Liver (tissue), 3 donors: Measurements from ENCODE around the gene MTHFD1L.

ENCODE experiments used
- ATF3 ChIP-seq: IDR thresholded peaks from 2 replicates; pipeline ENCODE4 v1.6.1; 2016; ENCODE audit warnings: antibody characterized with exemption
- CTCF ChIP-seq: fragments of 150-350 bp; IDR thresholded peaks from 2 replicates; pipeline ENCODE4 v1.5.1; 2017; ENCODE audit warnings: improper control_type of control experiment, low read depth, low read length; ENCODE audit not compliant: missing input control
- EGR1 ChIP-seq, 2 donors: IDR thresholded peaks; 2 replicates each; pipeline ENCODE4 v1.6.1; 2016 to 2018; ENCODE audit warnings: antibody characterized with exemption in 2 of 2, low read depth in 2 of 2
- GABPA ChIP-seq, 2 donors: IDR thresholded peaks in 1 of 2; conservative IDR thresholded peaks in 1 of 2; 2 replicates each; pipeline ENCODE4 v1.6.1; 2016; ENCODE audit warnings: antibody characterized with exemption in 2 of 2, mild to moderate bottlenecking in 1 of 2, moderate library complexity in 1 of 2
- HNF4A ChIP-seq, 2 donors: conservative IDR thresholded peaks; 2 replicates each; pipeline ENCODE4 v1.6.1; 2016; ENCODE audit warnings: antibody characterized with exemption in 2 of 2, mild to moderate bottlenecking in 2 of 2
- RAD21 ChIP-seq, 2 donors: IDR thresholded peaks; 2 replicates each; pipeline ENCODE4 v1.6.1; 2016; ENCODE audit warnings: antibody characterized with exemption in 2 of 2, mild to moderate bottlenecking in 2 of 2
- REST ChIP-seq: IDR thresholded peaks from 2 replicates; pipeline ENCODE4 v1.6.1; 2016; ENCODE audit warnings: antibody characterized with exemption, mild to moderate bottlenecking
- SP1 ChIP-seq: IDR thresholded peaks from 2 replicates; pipeline ENCODE4 v1.6.1; 2018; ENCODE audit warnings: antibody characterized with exemption, mild to moderate bottlenecking
- TAF1 ChIP-seq: conservative IDR thresholded peaks from 2 replicates; pipeline ENCODE4 v1.6.1; 2016; ENCODE audit warnings: antibody characterized with exemption, mild to moderate bottlenecking
- ZBTB33 ChIP-seq: IDR thresholded peaks from 2 replicates; pipeline ENCODE4 v1.6.1; 2016; ENCODE audit warnings: antibody characterized with exemption
- TF ChIP-seq, protein P1 (sequence below): IDR thresholded peaks from 2 replicates; pipeline ENCODE4 v1.6.1; 2016; ENCODE audit warnings: antibody characterized with exemption
- donor health status: healthy.
- donor health status: healthy.

GRCh38 chr6:151088599-151088935 lies 223.1 kb downstream of the MTHFD1L start:
- no peak for TF ChIP-seq CTCF
- no peak for TF ChIP-seq ZBTB33
- no peak for TF ChIP-seq HNF4A (conservative IDR thresholded peaks at IDR 0.05)
- TF ChIP-seq RAD21 (IDR thresholded peaks at IDR 0.05) = no peak
- TF ChIP-seq REST = no peak
- TF ChIP-seq, protein P1, sequence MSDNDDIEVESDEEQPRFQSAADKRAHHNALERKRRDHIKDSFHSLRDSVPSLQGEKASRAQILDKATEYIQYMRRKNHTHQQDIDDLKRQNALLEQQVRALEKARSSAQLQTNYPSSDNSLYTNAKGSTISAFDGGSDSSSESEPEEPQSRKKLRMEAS = no peak
- TF ChIP-seq TAF1 = no peak
- no peak for TF ChIP-seq SP1
- TF ChIP-seq GABPA (IDR thresholded peaks at IDR 0.05 in 1 of 2, conservative IDR thresholded peaks at IDR 0.05 in 1 of 2) = no peak
- no peak for TF ChIP-seq ATF3
- no peak for TF ChIP-seq EGR1 (IDR thresholded peaks at IDR 0.05; ENCODE audit: low read depth in 2 of 2)
